H9 (cell line): Measurements from ENCODE around the gene MT1H. TPM values are rescaled to one million over a fixed set of nuclear protein-coding genes. Genes with fewer than 3 reads are reported as not detected.

ENCODE experiments used
- DNase-seq: peaks from one replicate; pipeline ENCODE4 v3.0.0-alpha.2; 2017
- H2AFZ ChIP-seq: one replicate; pipeline ENCODE4 v1.6.1; 2013; ENCODE audit warnings: mild to moderate bottlenecking, low read length, control low read depth, moderate library complexity
- H2AK5ac ChIP-seq: 2 replicates; pipeline ENCODE4 v1.6.1; 2013; ENCODE audit warnings: low read length, control low read depth, mixed read lengths; ENCODE audit not compliant: insufficient read length
- H2BK120ac ChIP-seq: one replicate; pipeline ENCODE4 v1.6.1; 2013; ENCODE audit warnings: low read depth, mild to moderate bottlenecking, low read length, control low read depth, inconsistent platforms; ENCODE audit not compliant: poor library complexity, severe bottlenecking
- H2BK12ac ChIP-seq: 2 replicates; pipeline ENCODE4 v1.6.1; 2013; ENCODE audit warnings: low read length, control low read depth, mixed read lengths, low read depth; ENCODE audit not compliant: insufficient read length
- H2BK15ac ChIP-seq: 2 replicates; pipeline ENCODE4 v1.6.1; 2013; ENCODE audit warnings: low read depth, low read length, control low read depth
- H2BK20ac ChIP-seq: one replicate; pipeline ENCODE4 v1.6.1; 2013; ENCODE audit warnings: low read depth, mild to moderate bottlenecking, low read length, control low read depth, inconsistent platforms; ENCODE audit not compliant: poor library complexity, severe bottlenecking
- H2BK5ac ChIP-seq: 2 replicates; pipeline ENCODE4 v1.6.1; 2013; ENCODE audit warnings: low read length, control low read depth, mixed read lengths; ENCODE audit not compliant: insufficient read length
- H3K14ac ChIP-seq: 2 replicates; pipeline ENCODE4 v1.6.1; 2013; ENCODE audit warnings: low read length, control low read depth; ENCODE audit not compliant: insufficient read depth
- H3K18ac ChIP-seq: 2 replicates; pipeline ENCODE4 v1.6.1; 2013; ENCODE audit warnings: low read depth, mild to moderate bottlenecking, mixed read lengths, low read length, control low read depth; ENCODE audit not compliant: insufficient read length
- H3K23ac ChIP-seq: 2 replicates; pipeline ENCODE4 v1.6.1; 2013; ENCODE audit warnings: low read length, control low read depth, mixed read lengths, low read depth; ENCODE audit not compliant: insufficient read length
- H3K23me2 ChIP-seq: 2 replicates; pipeline ENCODE4 v1.6.1; 2013; ENCODE audit warnings: low read depth, mild to moderate bottlenecking, mixed read lengths, low read length, control low read depth; ENCODE audit not compliant: insufficient read length, poor library complexity, severe bottlenecking
- H3K27ac ChIP-seq: 2 replicates; pipeline ENCODE4 v1.5.1; 2013; ENCODE audit warnings: low read length, control low read depth, mixed read lengths, low read depth; ENCODE audit not compliant: insufficient read length
- H3K27me3 ChIP-seq: 2 replicates; pipeline ENCODE4 v1.6.1; 2013; ENCODE audit warnings: low read length, control low read depth, inconsistent platforms; ENCODE audit not compliant: insufficient read depth
- H3K4ac ChIP-seq: 2 replicates; pipeline ENCODE4 v1.6.1; 2013; ENCODE audit warnings: low read depth, mild to moderate bottlenecking, control low read depth, inconsistent platforms, low read length, moderate library complexity
- H3K4me1 ChIP-seq: 2 replicates; pipeline ENCODE4 v1.6.1; 2013; ENCODE audit warnings: low read length, control low read depth, inconsistent platforms; ENCODE audit not compliant: insufficient read depth
- H3K4me2 ChIP-seq: 2 replicates; pipeline ENCODE4 v1.6.1; 2013; ENCODE audit warnings: low read length, control low read depth, mixed read lengths; ENCODE audit not compliant: insufficient read length, insufficient read depth
- H3K56ac ChIP-seq: 2 replicates; pipeline ENCODE4 v1.6.1; 2013; ENCODE audit warnings: low read depth, mild to moderate bottlenecking, mixed read lengths, low read length, control low read depth; ENCODE audit not compliant: insufficient read length
- H3K79me1 ChIP-seq: 2 replicates; pipeline ENCODE4 v1.6.1; 2013; ENCODE audit warnings: low read depth, mild to moderate bottlenecking, moderate library complexity, low read length, control low read depth, inconsistent platforms; ENCODE audit not compliant: insufficient read depth, poor library complexity, severe bottlenecking
- H3K79me2 ChIP-seq: 2 replicates; pipeline ENCODE4 v1.6.1; 2013; ENCODE audit warnings: low read length, control low read depth, inconsistent platforms; ENCODE audit not compliant: insufficient read depth
- H3K9ac ChIP-seq: 2 replicates; pipeline ENCODE4 v1.6.1; 2013; ENCODE audit warnings: low read length, control low read depth, mixed read lengths; ENCODE audit not compliant: insufficient read length; ENCODE audit errors: extremely low read depth
- H3K9me3 ChIP-seq: one replicate; pipeline ENCODE4 v1.6.1; 2013; ENCODE audit warnings: low read depth, low read length, inconsistent platforms; ENCODE audit not compliant: control insufficient read depth
- H3T11ph ChIP-seq: one replicate; pipeline ENCODE4 v1.6.1; 2013; ENCODE audit warnings: mild to moderate bottlenecking, low read length, control low read depth, inconsistent platforms
- H4K20me1 ChIP-seq: one replicate; pipeline ENCODE4 v1.6.1; 2013; ENCODE audit not compliant: control insufficient read depth, insufficient read length, insufficient read depth
- H4K5ac ChIP-seq: 2 replicates; pipeline ENCODE4 v1.6.1; 2013; ENCODE audit warnings: low read depth, mild to moderate bottlenecking, mixed read lengths, low read length, control low read depth; ENCODE audit not compliant: insufficient read length
- H4K8ac ChIP-seq: replicated peaks from 2 replicates; pipeline ENCODE4 v1.6.1; 2013; ENCODE audit warnings: low read length, control low read depth, mixed read lengths, low read depth; ENCODE audit not compliant: insufficient read length
- H4K91ac ChIP-seq: 2 replicates; pipeline ENCODE4 v1.6.1; 2013; ENCODE audit warnings: low read depth, mild to moderate bottlenecking, moderate library complexity, mixed read lengths, low read length, control low read depth; ENCODE audit not compliant: insufficient read length
- H3K27ac Mint-ChIP-seq, 3 experiments: 2 replicates in 2 of 3; 3 replicates in 1 of 3; pipeline ENCODE4 v1.8.0; 2020 to 2021; ENCODE audit warnings: mixed read lengths in 3 of 3, mild to moderate bottlenecking in 1 of 3, moderate library complexity in 1 of 3
- H3K27me3 Mint-ChIP-seq: 2 replicates; pipeline ENCODE4 v1.8.0; 2021; ENCODE audit warnings: low read depth, mild to moderate bottlenecking, moderate library complexity, mixed read lengths
- H3K36me3 Mint-ChIP-seq, 3 experiments: 2 replicates in 2 of 3; 3 replicates in 1 of 3; pipeline ENCODE4 v1.8.0; 2020 to 2021; ENCODE audit warnings: low read depth in 3 of 3, mixed read lengths in 3 of 3; ENCODE audit not compliant: insufficient read depth in 1 of 3
- H3K4me1 Mint-ChIP-seq, 2 experiments: 2 replicates each; pipeline ENCODE4 v1.8.0; 2020; ENCODE audit warnings: mixed read lengths in 2 of 2
- H3K4me3 Mint-ChIP-seq, 2 experiments: 2 replicates in 1 of 2; 3 replicates in 1 of 2; pipeline ENCODE4 v1.8.0; 2020 to 2021; ENCODE audit warnings: mild to moderate bottlenecking in 2 of 2, mixed read lengths in 2 of 2, moderate library complexity in 1 of 2
- H3K9me3 Mint-ChIP-seq, 2 experiments: 2 replicates in 1 of 2; 3 replicates in 1 of 2; pipeline ENCODE4 v1.8.0; 2020; ENCODE audit warnings: mild to moderate bottlenecking in 2 of 2, mixed read lengths in 2 of 2, moderate library complexity in 1 of 2
- WGBS: extraction: QIAGEN DNeasy Blood & Tissue Kit; methylation state at CpG from one replicate; pipeline ENCODE4 v1.1.7; 2013; ENCODE audit warnings: missing lambda C conversion rate, low lambda C conversion rate, mixed read lengths; ENCODE audit not compliant: insufficient read length; ENCODE audit errors: extremely low coverage; 5-methylcytosine and 5-hydroxymethylcytosine counted together
- total RNA-seq: library from RNA; stranded (reverse); gene quantifications from 2 replicates; pipeline ENCODE4 v1.2.1, GENCODE V29; 2021
- TF ChIP-seq, protein P1 (sequence below): fragments of 200-600 bp; sonication (generic); conservative IDR thresholded peaks from 3 replicates; pipeline ENCODE4 v1.8.0; 2021; ENCODE audit warnings: antibody characterized with exemption, mild to moderate bottlenecking

The MT1H gene
- total RNA-seq, 1 experiment from 2014 or later = 12.5 TPM

DNA sequence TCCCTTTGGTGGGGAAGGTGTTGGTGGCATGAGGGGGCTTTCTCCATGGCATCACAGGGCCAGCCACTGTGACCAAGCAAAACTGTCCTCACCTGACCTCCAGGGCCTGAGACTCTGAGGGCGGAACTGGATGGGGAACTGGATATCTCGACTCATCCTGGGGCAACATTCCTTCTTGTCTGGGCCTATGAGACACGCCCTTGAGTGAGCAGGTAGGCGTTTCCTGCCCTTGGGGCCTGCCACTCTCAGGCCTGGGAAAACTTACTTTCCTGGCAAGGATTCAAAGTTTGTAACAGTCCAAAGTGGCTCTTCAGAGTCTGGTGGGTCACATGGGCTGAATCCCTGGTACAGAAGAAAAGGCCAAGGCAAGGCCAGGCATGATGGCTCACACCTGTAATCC is 22.3 kb downstream of the MT1H start:
- Histone ChIP-seq H3K79me2 (no peaks in the 10 kb centered on the region), H3K4me2 (no peak overlapping the region), H4K5ac (no peak overlapping the region), H2AFZ (no peak overlapping the region), H3K18ac (no peak overlapping the region), H3K27me3 (no peaks in the 10 kb centered on the region), H3K27ac (no peak overlapping the region), H2BK120ac (no peak overlapping the region), H3K23ac (no peak overlapping the region), H3K56ac (no peak overlapping the region), H2BK20ac (no peak overlapping the region), H4K20me1 (no peaks in the 10 kb centered on the region), H3K4me1 (no peaks in the 10 kb centered on the region), H3K79me1 (no peaks in the 10 kb centered on the region), H3K4ac (no peak overlapping the region), H3K23me2 (no peaks in the 10 kb centered on the region), H2AK5ac (no peak overlapping the region), H3T11ph (no peak overlapping the region), H3K14ac (no peak overlapping the region), H2BK15ac (no peak overlapping the region), H2BK12ac (no peak overlapping the region), H4K91ac (no peak overlapping the region), H3K9ac (no peak overlapping the region), H3K9me3 (no peaks in the 10 kb centered on the region), H4K8ac (no peak overlapping the region), H2BK5ac (no peak overlapping the region)
- Mint-ChIP-seq H3K9me3 (peaks cover 2% of the 10 kb centered on the region in 2 experiments; a peak in 3 of 5 replicates), H3K27me3 (peaks cover 4% of the 10 kb centered on the region), H3K4me3 (no peak overlapping the region), H3K4me1 (peaks cover 3 to 11% of the 10 kb centered on the region in 2 experiments), H3K36me3 (no peaks in the 10 kb centered on the region; a peak in 2 of 7 replicates), H3K27ac (peak overlapping the region in 1 of 3 experiments; percentile 49; a peak in 1 of 7 replicates)
- peak; percentile 66 for DNase-seq
- TF ChIP-seq, protein P1, sequence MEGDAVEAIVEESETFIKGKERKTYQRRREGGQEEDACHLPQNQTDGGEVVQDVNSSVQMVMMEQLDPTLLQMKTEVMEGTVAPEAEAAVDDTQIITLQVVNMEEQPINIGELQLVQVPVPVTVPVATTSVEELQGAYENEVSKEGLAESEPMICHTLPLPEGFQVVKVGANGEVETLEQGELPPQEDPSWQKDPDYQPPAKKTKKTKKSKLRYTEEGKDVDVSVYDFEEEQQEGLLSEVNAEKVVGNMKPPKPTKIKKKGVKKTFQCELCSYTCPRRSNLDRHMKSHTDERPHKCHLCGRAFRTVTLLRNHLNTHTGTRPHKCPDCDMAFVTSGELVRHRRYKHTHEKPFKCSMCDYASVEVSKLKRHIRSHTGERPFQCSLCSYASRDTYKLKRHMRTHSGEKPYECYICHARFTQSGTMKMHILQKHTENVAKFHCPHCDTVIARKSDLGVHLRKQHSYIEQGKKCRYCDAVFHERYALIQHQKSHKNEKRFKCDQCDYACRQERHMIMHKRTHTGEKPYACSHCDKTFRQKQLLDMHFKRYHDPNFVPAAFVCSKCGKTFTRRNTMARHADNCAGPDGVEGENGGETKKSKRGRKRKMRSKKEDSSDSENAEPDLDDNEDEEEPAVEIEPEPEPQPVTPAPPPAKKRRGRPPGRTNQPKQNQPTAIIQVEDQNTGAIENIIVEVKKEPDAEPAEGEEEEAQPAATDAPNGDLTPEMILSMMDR = no peak
- WGBS = no CpG with 5 or more reads among the region's 4 CpGs
